NCI-H82 treated with DMSO at 0.1 percent for 48 hours (cell line): ENCODE data around the gene KNTC1.
"Not testable (repeated sequence)": the region's sequence is repeated elsewhere in the genome, so short reads cannot be mapped to it uniquely, and the experiment has no call there.

Experiments used
- DNase-seq: peaks from one replicate; lab custom pipeline; 2025; ENCODE audit not compliant: unreplicated experiment; lab: John Stamatoyannopoulos, UW

Gene KNTC1

DNA sequence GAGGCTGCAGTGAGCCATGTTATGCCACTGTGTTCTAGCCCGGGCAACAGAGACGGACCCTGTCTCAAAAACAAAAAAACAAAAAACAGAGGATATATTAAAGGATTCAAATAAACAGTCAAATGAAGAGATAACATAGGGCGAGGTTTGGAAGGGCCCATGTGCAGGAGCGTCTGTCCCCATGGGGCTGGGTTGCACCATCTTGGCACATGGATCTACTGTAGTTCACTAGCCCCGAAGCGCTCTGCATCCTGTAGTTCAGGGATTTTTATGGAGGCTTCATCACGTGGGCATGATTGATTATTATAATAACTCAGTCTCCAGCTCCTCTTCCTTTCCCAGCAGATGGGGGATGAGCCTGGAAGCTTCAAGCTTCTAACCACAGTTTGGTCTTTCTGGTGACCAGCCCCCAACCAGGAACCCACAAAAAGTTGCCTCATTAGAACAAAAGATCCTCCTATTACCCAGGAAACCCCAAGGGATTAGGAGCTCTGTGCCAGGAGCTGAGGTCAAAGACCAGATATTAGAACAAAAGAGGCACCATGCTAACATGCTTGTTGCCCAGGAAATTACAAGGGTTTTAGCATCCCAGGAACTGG, 116.3 kb downstream of the KNTC1 start:
- DNase-seq: no peak

DNA sequence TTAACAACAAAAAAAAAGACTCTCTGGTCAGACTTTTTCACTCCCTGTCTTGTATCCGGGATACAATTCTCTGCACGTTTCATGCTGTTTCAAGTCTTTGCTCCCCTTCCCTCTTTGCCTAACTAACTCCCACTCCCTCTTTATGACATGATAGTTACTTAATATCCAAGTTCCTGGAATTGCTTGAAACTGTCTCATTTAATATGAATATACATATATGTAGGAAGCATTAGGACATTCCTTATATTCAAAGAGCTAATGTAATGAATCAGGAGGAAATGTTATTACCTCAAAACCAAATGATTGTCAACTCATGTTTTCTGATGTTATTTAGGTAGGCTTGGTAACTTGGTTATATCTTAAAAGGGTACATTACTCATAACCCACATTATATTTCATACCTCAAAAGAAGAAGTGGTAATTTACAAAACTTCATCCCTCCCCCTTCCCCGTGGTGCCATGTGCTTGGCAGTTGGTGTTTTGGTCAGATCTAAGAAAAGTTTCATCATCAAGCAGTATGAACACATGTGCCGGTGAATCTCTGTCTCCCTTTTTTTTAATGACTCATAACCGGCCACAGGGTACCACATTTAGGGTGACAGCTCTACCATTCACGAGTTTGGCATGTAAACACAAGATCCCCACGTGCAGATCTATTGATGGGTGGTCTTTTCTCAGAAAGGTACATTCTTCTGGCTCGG, 119.6 kb downstream of the KNTC1 start:
- DNase-seq: no peak

DNA sequence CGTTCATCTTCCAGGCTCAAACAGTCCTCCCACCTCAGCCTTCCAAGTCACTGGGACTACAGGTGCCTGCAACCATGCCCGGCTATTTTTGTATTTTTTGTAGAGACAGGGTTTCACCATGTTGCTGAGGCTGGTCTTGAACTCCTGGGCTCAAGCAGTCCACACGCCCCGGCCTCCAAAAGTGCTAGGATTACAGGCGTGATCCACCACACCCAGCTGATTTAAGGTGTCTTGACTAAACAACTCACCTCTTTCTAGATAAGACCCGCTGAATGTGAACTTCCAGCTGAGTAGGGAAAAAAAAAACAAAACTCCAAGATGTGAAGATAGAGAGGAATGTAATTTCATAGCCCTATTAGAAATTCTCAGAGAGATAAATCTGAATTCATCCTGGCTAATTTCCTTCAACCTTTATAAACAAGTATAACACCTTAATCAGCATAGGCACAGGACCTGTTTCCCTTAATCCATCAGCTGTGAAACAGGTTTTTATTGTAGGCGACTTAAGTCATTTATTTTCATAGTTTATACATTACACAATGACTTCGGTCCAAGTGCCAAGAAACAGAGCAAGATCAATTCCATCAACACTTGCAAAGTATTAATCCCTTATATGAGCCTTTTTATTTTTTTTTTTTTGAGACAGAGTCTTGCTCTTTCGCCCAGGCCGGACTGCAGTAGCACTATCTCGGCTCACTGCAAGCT, 124.6 kb downstream of the KNTC1 start:
- no peak for DNase-seq

DNA sequence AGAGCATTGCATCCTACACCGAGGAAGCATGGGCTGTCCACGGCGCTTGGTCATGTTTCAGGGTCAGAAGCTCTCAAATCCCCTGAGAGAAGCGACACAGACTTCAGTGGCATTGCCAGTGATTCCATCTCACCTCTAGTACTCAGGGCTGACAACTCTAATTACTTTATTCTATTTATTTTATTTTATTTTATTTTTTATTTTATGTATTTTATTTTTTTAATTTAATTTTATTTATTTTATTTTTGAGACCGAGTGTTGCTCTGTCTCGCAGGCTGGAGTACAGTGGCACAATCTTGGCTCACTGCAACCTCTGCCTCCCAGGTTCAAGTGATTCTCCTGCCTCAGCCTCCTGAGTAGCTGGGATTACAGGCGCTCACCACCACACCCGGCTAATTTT, 126.2 kb downstream of the KNTC1 start:
- DNase-seq: not testable (repeated sequence)

DNA sequence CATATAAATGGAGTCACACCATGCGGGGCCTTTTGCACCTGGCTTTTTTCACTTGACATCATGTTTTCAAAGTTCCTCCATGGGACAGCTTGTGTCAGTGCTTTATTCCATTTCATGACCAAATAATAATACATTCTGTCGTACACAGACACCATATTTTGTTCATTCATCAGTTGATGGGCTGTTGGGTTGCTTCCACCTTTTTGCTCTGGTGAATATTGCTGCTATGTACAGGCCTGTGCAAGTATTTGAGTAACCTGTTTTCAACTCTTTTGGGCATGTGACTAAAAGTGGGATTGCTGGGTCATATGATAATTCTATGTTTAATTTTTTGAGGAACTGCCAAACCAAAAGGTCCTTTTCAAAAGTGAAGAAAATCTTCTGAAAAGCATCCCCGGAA, 129.2 kb downstream of the KNTC1 start:
- DNase-seq: no peak

DNA sequence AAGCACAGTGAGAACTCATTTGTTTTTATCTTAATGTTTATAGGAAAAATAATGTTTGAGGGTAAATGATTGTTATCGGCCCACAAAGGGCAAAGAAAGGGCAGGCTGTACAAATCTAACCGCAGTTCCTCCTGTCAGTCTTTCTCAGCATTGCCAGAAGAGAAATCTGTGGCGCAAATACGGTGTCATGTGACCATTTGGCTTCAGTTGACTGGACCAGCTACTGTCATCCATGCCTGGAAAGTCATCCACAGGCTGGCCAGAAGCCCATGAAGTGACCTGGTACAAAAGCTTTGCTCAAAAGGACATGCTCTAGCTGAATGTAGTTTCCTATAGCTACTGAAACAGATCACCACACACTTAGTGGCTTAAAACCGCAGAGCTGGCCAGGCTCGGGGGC, 132.5 kb downstream of the KNTC1 start:
- DNase-seq: no peak

DNA sequence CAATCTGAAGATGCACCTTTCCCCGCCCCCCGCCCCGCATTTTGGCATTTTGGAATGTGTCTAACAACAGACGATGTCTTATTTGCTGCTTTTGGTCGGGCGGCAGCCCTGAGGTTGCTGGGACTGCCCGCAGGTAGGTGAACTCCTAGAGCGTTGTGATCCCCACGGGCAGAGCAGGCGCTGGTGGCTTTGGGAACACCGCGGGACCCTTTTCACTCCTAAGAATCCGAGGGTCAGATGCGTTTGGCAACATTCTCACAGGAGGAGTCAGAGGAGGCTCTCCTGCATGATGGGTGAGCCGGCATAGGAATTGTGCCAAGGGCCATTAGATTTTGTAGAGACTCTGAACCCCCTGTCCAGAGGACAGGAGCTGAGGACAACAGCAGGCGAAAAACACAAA, 134.2 kb downstream of the KNTC1 start:
- DNase-seq: no peak

DNA sequence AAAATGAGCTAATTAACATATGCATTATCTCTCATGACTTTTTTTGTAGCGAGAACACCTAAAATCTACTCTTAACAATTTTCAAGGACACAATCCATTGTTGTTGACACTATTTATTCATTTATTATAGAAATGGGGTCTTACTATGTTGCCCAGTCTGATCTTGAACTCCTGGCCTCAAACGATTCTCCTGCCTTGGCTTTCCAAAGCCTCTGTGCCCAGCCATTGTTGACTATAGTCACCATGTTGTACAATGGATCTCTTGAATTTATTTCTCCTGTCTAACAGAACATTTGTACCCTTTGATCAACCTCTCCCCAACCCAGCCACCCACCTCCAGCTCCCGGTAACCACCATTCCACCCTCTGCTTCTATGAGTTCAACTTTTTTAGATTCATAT, 134.9 kb downstream of the KNTC1 start:
- no peak for DNase-seq

DNA sequence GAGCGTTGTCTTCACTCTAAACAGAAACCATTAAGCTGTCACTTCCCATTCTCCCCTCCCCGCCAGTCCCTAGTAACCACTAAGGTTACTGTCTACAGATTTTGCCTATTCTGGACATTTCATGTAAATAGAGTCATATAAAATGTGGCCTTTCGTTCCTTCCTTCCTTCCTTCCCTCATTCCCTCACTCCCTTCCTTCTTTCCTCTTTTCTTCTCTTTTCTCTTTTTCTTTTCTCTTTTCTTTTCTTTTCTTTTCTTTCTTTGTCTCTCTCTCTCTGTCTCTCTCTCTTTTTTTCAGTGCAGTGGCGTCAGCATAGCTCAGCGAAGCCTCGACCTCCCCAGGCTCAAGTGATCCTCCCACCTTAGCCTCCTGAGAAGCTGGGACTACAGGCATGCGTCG, 138.3 kb downstream of the KNTC1 start:
- no peak for DNase-seq

DNA sequence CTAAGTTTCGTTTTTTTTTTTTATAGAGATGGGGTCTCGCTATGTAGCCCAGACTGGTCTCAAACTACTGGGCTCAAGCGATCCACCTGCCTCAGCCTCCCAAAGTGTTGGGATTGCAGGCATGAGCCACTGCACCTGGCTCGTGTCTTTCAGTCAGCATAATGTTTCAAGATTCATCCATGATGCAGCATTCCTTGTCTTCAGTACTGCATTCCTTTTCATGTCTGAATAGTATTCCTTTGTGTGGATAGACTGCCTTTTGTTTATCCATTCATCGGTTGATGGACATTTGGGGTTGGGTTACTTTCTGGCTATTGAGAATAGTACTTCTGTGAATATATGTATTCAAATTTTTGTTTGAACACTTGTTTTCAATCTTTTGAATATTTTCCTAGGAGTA, 138.7 kb downstream of the KNTC1 start:
- no peak for DNase-seq

DNA sequence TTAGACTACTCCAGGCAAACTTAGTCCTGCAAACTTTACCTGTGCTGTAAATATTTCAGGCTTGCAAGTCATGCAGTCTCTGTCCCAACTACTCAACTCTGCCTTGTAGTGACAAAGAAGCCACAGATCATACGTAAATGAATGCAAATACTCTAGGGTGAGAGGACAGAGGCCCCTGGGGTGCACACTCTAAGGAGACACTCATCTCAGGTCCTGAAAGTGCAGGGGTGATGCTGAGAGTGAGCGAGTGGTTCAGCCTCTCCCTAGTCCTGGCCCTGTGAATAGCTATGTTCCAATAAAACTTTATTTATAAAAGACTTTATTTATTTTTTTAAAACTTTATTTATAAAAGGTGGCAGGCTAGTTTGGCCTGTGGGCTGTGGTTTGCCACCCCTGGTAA, 141.2 kb downstream of the KNTC1 start:
- no peak for DNase-seq

DNA sequence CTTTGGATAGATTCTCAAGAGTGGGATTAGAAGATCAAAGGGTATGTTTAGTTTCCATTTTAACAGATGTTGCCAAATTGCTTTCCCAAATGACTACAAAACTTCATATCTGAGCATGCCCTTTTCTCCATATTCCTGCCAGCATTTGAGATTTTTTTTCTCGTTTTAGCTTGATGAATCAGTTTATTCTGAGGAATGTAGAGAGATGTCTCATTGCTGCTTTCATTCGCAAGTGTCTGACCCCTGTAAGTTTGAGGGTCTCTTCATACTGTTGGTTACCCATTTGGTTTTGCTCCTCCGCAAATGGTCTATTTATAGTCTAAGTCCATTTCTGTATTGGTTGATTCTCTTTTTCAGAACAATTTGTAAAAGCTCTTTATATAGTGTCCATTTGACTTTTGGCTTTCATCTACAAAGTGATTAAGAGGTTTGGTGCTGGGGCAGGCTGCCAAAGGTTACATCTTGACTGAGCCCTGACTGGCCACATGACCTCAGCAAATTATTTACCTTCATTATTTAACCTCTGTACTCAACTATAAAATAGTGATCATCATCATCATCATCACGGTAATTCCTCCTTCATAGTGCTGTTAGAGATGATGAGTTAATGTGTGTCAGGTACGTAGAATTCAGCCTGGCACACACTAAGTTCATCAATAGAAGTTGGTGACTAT, 142.5 kb downstream of the KNTC1 start:
- no peak for DNase-seq

DNA sequence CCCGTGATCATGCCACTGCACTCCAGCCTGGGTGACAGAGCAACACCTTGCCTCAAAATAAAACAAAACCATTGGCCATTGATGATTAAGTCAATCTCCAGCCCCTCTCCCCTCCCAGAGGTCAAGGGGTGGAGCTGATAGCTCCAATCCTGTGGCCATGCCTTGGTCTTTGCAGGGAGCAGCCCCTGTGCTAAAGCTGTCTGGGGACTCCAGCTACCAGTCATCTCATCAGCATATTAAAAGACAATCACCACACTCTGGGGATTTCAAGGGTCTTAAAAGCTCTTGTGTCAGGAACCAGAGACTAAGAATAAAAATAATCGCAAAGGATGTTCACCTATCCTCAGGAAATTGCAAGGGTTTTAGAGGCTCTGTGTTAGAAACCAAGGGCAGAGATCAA, 145.5 kb downstream of the KNTC1 start:
- no peak for DNase-seq
